OCI-LY7 (cell line): ENCODE measurements around the gene TBXA2R. TPM values are rescaled to one million over a fixed set of nuclear protein-coding genes. Genes with fewer than 3 reads are reported as not detected.
A peak's percentile ranks its signal among the peaks of the same experiment; 100 is the strongest.

ENCODE experiments used
- BruUV-seq: library from RNA; stranded (reverse); fragments of 400-500 nt; replicated peaks from 2 replicates; lab custom pipeline; 2021; lab: Mats Ljungman, UMichigan
- CTCF ChIA-PET: fragments of 300-600 bp; sonication (Branson Sonifier 250); formaldehyde crosslinking; loops from one replicate; lab custom pipeline; 2022; ENCODE audit warnings: antibody characterized with exemption; ENCODE audit not compliant: unreplicated experiment; lab: Charles Lee
- POLR2A ChIA-PET: fragments of 300-600 bp; sonication (Branson Sonifier 250); formaldehyde crosslinking; loops from one replicate; lab custom pipeline; 2022; ENCODE audit warnings: antibody characterized with exemption; lab: Charles Lee
- DNase-seq: peaks from one replicate; pipeline ENCODE4 v3.0.0-alpha.2; 2015; ENCODE audit warnings: low spot score
- H2AFZ ChIP-seq: fragments of 200-600 bp; sonication (generic), shearing (Covaris generic); 2 replicates; pipeline ENCODE4 v1.6.1; 2014; ENCODE audit warnings: mild to moderate bottlenecking, antibody characterized with exemption, low read length, moderate library complexity
- H3K27ac ChIP-seq: fragments of 200-600 bp; sonication (generic); 2 replicates; pipeline ENCODE4 v1.5.1; 2014; ENCODE audit warnings: mixed run types, low read depth, mild to moderate bottlenecking, moderate library complexity, low read length, inconsistent platforms; ENCODE audit not compliant: poor library complexity, severe bottlenecking
- H3K36me3 ChIP-seq: fragments of 200-600 bp; sonication (generic); 2 replicates; pipeline ENCODE4 v1.6.1; 2014; ENCODE audit warnings: mild to moderate bottlenecking, antibody characterized with exemption, low read length, moderate library complexity, mixed read lengths; ENCODE audit not compliant: insufficient read depth
- H3K4me1 ChIP-seq: fragments of 200-600 bp; sonication (generic); 2 replicates; pipeline ENCODE4 v1.5.1; 2014; ENCODE audit warnings: mild to moderate bottlenecking, low read length; ENCODE audit not compliant: insufficient read depth, poor library complexity, severe bottlenecking
- H3K4me2 ChIP-seq: fragments of 200-600 bp; sonication (generic); 2 replicates; pipeline ENCODE4 v1.6.1; 2014; ENCODE audit warnings: mild to moderate bottlenecking, low read length
- H3K4me3 ChIP-seq: fragments of 200-600 bp; sonication (generic); 2 replicates; pipeline ENCODE4 v1.5.1; 2014; ENCODE audit warnings: mild to moderate bottlenecking, low read depth, low read length; ENCODE audit not compliant: poor library complexity, severe bottlenecking
- H3K79me2 ChIP-seq: fragments of 200-600 bp; sonication (generic); 2 replicates; pipeline ENCODE4 v1.6.1; 2016; ENCODE audit warnings: low read depth, mild to moderate bottlenecking, low read length, moderate library complexity, mixed read lengths; ENCODE audit not compliant: insufficient read depth
- H3K9me2 ChIP-seq: fragments of 200-600 bp; sonication (generic); 2 replicates; pipeline ENCODE4 v1.6.1; 2016; ENCODE audit warnings: mild to moderate bottlenecking, low read length, mixed read lengths; ENCODE audit not compliant: insufficient read depth
- H3K9me3 ChIP-seq: fragments of 200-600 bp; sonication (generic); 2 replicates; pipeline ENCODE4 v1.6.1; 2014; ENCODE audit warnings: mild to moderate bottlenecking, mixed run types, low read length, mixed read lengths
- H4K20me1 ChIP-seq: fragments of 200-600 bp; sonication (generic); 2 replicates; pipeline ENCODE4 v1.6.1; 2014; ENCODE audit warnings: mild to moderate bottlenecking, antibody characterized with exemption, low read length, moderate library complexity, mixed read lengths; ENCODE audit not compliant: insufficient read depth
- EZH2phosphoT487 ChIP-seq: fragments of 200-600 bp; sonication (generic); IDR thresholded peaks from 2 replicates; pipeline ENCODE4 v1.6.1; 2018; ENCODE audit warnings: low read depth, borderline replicate concordance, mild to moderate bottlenecking, mixed run types, antibody characterized with exemption, low read length, moderate library complexity, mixed read lengths
- intact Hi-C: fragments of 100-400 bp; cut with micrococcal nuclease; formaldehyde crosslinking; loops from one replicate; pipeline ENCODE4 v1.10.0; 2022; ENCODE audit not compliant: unreplicated experiment
- total RNA-seq, 2 experiments: library from RNA; depleted of rRNA in 1 of 2; stranded (reverse); fragments of >200 nt in 1 of 2; shearing (Covaris generic) in 1 of 2; gene quantifications; 2 replicates each; pipeline ENCODE4 v1.2.3, GENCODE V29; 2014 to 2022
- TF ChIP-seq, protein P1 (sequence below): fragments of 200-600 bp; sonication (generic); conservative IDR thresholded peaks from 2 replicates; pipeline ENCODE4 v1.5.1; 2014; ENCODE audit warnings: mild to moderate bottlenecking, antibody characterized with exemption, low read length, moderate library complexity, mixed read lengths

Gene TBXA2R
- total RNA-seq, 2 experiments from 2014 or later: not detected

DNA sequence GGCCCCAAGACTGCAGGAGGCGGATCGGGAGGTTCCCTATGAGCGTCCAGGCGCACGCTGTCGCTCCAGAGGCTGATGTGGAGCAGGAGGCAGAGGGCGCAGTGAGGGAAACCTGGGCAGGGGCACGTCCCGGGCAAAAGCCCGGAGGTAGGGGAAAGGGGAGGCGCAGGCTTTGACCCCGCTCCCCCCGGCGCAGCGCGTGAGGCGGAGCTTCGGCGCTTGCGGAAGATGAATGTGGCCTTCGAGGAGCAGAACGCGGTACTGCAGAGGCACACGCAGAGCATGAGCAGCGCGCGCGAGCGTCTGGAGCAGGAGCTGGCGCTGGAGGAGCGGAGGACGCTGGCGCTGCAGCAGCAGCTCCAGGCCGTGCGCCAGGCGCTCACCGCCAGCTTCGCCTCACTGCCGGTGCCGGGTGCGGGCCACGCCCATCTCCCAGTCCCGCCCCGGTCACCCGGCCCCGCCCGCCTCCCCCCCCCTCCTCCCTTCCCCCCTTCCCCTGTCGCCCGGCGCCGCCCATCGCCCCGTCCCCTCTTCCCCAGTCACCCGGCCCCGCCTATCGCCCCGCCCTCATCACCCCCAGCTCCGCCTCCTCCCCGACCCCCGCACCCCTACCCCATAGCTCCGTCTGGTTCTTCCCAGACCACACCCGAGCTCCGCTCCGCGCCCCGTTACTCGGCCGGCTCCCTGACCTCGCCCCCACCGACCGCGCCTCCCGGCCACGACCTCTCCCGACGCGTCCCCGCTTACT, 29.8 kb downstream of the TBXA2R start:
- ChIA-PET CTCF (no interaction called here), POLR2A (no interaction called here)
- Histone ChIP-seq H3K4me1 (peaks cover 5% of the 10 kb centered on the region), H4K20me1 (no peaks in the 10 kb centered on the region), H3K9me3 (no peaks in the 10 kb centered on the region), H2AFZ (no peak overlapping the region), H3K36me3 (peaks cover 25% of the 10 kb centered on the region), H3K9me2 (no peaks in the 10 kb centered on the region), H3K4me3 (no peak overlapping the region), H3K27ac (no peak overlapping the region), H3K4me2 (peak overlapping the region; percentile 18; the same call in 1 of the 2 replicates), H3K79me2 (peaks cover 5% of the 10 kb centered on the region; the same call in 1 of the 2 replicates)
- intact Hi-C loops: no loop called here
- TF ChIP-seq EZH2phosphoT487: no peak
- TF ChIP-seq, protein P1, sequence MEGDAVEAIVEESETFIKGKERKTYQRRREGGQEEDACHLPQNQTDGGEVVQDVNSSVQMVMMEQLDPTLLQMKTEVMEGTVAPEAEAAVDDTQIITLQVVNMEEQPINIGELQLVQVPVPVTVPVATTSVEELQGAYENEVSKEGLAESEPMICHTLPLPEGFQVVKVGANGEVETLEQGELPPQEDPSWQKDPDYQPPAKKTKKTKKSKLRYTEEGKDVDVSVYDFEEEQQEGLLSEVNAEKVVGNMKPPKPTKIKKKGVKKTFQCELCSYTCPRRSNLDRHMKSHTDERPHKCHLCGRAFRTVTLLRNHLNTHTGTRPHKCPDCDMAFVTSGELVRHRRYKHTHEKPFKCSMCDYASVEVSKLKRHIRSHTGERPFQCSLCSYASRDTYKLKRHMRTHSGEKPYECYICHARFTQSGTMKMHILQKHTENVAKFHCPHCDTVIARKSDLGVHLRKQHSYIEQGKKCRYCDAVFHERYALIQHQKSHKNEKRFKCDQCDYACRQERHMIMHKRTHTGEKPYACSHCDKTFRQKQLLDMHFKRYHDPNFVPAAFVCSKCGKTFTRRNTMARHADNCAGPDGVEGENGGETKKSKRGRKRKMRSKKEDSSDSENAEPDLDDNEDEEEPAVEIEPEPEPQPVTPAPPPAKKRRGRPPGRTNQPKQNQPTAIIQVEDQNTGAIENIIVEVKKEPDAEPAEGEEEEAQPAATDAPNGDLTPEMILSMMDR: no peak
- DNase-seq: no peak
- BruUV-seq: no TSS peak

DNA sequence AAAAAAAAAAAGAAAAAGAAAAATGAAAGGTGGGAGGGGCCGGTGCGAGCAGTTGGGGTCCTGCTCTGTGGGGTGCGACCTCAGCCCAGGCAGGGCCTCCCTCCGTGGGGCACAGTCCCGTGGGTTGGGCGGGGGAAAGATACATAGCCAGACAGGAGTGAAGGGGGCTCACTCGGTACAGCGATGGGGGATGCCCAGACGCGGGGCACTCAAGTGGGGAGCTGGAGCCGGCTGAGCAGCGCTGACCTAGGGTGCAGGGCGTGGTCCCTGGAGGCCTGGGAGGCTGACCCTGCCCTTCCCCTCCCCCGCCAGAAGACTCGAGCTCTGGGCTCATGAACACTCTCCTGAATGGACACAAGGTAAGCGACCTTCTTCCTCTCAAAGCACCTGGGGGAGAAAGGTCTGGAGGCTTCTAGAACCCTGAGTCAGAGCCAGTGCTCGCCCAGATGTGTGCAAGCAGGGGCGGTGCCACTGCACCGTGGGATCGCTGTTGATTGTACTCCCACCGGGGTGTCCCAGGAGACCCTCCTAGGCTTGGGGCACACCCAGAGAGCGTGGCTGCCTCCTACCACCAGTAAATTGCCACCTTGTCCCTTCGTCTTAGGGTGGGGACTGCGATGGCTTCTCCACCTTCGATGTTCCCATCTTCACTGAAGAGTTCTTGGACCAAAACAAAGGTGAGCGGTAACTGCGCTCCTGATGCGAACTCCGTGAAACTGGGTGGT, 30.6 kb downstream of the TBXA2R start:
- Histone ChIP-seq H3K4me3 (no peak overlapping the region), H3K36me3 (peaks cover 25% of the 10 kb centered on the region), H2AFZ (no peak overlapping the region), H3K79me2 (peaks cover 5% of the 10 kb centered on the region; the same call in 1 of the 2 replicates), H3K27ac (no peak overlapping the region), H3K4me1 (peaks cover 6% of the 10 kb centered on the region), H3K4me2 (peak overlapping the region; percentile 18; the same call in 1 of the 2 replicates), H3K9me2 (no peaks in the 10 kb centered on the region), H4K20me1 (no peaks in the 10 kb centered on the region), H3K9me3 (no peaks in the 10 kb centered on the region)
- TF ChIP-seq, protein P1: no peak
- no peak for TF ChIP-seq EZH2phosphoT487
- ChIA-PET CTCF (no interaction called here), POLR2A (no interaction called here)
- BruUV-seq: no TSS peak
- no peak for DNase-seq
- intact Hi-C loops: no loop called here
